IPS DF 19.7 (cell line): ENCODE results near the gene FGF10.

Experiments used
- DNase-seq: peaks from one replicate; pipeline ENCODE4 v3.0.0-alpha.2; 2013; ENCODE audit warnings: low read depth, low spot score

Gene FGF10

GRCh38 chr5:44257653-44258365 is 131.4 kb downstream of the FGF10 start:
- DNase-seq, result no peak

- no peak for DNase-seq
Measured at GRCh38 chr5:44257221-44257620, 132.0 kb downstream of the FGF10 start.
